Hematopoietic multipotent progenitor cell treated with erythropoietin and hydrocortisone succinate and interleukin-3 and kit ligand, for 17 days (in vitro differentiated cells): ENCODE data around the gene LRRC30.

Experiments used
- DNase-seq: peaks from one replicate; pipeline ENCODE4 v3.0.0-alpha.2; 2015; ENCODE audit warnings: low spot score

The LRRC30 gene

DNA sequence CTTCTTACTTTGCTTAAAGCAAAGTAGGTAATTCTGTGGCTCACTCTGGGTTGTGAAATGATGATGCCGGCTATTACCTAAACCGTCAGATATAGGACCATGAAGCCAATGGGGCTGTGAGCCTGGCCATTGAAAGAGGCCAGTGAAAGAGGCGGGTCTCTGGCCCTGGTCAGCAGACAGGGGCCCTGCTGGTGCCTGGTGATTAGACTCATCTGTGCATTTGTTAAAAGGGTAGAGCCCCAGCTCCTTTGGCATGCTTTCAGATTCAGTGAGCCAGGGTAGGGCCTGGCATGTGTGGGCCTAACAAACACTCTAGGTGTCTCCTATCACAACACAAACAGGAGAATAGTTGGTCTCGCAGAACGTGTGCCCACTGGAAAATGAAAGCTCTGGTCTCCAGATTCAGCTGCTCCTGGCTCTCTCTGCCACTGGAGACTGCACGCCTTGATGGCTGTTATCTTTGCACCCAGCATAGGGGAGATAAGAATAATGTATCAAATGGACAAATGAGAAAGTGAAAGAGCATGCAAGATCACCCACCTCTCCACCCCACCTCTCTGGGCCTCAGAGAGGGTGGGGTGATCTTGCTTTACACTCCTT is 6.9 kb downstream of the LRRC30 start:
- no peak for DNase-seq

DNA sequence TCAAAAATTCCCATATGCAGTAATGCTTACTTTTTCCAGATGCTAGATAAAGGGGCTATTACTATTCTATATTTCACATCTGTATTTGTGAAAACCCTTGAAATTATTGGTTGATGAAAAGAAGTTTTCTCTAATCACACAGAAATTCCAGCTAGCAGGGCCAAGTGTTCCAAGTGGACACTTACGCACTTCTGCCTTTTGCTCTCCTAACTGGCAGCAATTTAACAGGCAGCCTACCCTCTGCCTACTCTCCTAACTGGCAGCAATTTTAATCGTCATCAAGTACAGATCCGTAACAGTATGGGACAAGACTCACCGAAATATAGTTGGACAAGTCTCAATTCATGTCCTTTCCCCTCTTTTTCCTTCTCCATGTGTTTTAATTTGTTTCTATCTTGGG is 12.0 kb downstream of the LRRC30 start:
- no peak for DNase-seq

DNA sequence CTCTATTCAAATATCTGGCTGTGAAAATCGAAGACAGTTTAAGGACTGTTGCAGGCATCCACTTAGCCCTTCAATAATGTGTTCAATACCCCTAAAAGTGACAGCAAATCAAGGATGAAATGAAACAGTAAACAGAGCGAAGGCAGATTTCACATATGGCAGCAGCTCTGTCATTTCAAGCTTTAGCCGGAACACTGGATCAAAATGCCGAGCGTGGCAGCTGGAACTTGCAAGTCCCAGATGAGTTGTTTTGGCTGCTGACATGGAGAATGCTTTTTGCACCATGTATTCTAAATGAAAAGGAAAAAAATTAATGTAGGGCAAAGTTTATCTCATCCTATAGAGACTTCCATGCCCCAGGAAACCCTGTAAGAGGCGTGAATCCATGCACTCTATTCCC is 18.0 kb downstream of the LRRC30 start:
- no peak for DNase-seq

DNA sequence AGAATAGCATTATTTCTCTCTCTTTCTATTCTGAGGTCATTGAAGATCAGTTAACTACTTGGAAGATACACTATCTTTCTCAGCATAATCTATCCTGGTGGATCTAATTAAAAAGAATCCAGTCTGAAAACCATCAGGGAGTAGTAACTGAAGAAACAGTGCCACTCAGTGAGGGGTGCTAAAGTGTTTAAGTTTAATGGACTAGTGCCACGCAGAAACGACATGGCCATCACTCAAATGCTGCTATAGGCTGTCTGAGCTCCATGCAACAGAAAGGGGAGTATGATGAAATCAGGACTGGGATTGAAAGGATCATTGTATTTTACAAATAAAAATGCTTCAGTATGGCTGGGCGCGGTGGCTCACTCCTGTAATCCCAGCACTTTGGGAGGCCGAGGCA is 23.3 kb downstream of the LRRC30 start:
- no peak for DNase-seq

DNA sequence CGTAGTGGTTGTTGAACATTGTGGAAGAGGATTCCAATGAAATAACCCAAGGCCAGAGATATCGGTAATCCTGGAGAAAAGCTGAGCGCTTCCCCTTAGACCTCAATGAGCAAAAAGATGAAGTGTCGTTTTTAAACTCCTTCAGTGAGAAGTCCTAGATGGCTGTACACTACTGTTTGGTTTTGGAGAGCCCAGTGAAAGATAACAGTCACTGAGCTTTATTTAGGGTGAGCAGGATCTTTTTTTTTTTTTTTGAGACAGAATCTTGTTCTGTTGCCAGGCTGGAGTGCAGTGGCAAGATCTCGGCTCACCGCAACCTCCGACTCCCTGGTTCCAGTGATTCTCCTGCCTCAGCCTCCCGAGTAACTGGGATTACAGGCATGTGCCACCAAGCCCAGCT is 24.2 kb downstream of the LRRC30 start:
- no peak for DNase-seq

DNA sequence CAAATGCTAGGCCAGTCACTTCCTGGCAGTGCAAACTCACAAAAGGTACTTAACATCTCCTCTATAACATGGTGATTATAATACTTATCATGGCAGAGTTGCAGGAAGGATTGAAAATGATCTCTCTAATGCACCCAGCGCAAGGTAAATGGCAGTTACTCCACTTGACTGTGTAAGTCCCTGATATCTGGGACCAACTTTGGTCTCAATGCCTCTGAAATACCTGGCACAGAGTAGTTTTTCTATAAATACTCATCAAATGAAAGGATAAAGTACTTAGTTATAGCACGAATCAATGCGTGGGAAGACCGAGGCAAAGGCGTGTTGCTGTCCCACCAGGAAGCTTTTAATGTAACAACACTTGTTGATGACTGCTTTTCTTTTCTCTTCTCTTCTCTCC is 24.8 kb downstream of the LRRC30 start:
- no peak for DNase-seq

DNA sequence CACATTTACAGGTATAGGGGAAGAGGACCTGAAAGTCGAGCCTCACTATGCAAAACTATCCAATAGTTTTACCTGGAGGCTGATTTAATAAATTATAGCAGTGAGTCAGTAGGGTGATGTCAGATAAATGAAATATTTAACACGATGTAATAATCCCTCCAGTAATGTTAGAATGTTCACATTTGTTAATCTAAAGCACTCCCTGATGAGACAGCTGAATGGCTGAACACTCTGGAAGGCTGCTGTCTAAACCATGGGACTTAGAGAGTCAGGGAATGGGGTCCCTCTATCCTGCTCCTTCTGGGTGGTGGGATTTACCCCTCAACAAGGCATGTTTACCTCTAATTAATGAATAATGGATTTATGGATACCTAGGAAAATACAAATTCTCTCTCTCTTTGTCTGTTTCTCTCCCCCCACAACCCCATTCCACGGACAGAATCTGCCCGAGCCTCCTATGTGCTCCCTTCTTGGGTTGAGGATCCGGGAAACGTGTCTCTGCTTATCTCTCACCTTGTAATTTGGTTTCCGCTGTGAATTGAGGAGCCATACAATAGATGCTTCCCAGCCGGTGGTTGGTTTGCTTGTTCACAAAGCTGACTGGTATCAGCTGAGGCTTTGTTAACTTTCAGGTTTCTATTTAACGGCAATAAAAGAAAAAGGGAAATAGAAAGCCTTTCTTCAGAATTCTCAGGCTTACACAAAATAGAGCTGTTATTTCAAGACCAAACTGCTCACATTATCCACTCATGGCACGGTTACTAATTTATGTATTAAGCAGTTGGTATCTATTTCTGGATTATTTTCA is 25.9 kb downstream of the LRRC30 start:
- no peak for DNase-seq

DNA sequence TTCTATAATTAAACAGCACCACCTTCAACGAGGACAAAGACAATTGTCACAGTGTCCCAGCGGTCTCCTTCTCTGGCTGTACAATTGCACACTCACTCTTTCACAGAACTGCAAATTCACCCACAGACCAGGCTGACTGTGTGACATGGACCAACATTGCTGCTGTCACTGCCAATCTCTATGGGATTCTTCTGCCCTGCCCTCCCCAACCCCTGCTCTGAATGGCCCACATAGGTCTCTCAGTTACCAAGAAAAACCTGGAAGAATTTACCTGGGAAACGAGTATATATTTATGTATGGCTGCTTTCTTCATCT is 26.5 kb downstream of the LRRC30 start:
- DNase-seq: no peak

DNA sequence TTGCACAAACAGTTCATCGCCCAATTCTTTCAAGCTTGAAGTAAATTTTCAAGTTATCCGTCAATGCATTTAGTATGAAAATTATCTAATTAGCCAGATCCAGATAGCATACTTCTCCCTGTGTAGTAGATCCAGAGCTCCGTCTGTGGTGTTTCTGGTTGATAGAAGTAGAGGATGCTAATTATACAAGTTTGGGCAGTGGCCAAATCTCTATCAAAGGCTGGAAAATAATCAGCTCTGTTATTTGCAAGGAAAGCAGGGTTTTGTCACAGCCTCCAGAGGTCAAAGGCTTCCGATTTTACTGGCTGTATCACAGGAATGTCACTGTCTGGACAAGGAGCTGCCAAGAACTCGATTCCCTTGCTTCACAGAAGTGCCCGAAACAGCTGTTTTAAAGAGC is 28.6 kb downstream of the LRRC30 start:
- no peak for DNase-seq

DNA sequence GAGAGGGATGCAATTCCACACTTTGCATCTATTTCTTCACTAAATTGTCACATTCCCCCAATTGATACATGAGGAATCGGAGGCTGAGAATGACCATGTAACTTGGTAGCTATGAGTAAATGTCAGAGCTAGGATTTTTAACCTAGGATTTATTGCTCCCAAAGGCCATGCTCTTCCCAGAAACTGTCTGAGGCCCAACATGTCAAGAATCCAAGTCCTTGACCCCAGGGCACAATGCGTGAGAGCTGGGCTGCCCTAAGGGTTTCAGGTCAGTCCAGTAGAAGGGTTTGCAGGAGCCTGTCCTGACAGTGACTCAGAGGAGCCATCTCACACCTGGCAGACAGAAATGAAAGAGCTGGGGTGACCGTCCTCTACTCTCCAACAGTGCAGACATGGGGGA is 30.3 kb downstream of the LRRC30 start:
- no peak for DNase-seq

DNA sequence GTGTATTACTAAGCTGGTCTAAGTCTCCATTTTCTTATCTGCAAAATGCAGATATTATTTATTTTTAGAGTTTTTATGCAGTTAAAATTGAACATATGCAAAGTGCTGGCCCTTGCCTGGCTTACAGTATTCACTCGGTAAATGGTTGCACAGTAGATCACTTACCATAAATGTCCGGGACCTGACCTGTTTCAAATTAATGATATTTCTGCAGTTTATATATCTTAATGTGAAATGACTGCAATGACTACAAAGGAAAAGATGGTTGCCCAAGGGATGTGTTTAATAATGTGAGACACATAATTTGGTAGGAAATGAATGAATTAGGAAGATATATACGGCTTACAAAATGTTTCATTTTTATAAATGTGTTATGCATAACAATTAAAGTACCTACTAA is 37.1 kb downstream of the LRRC30 start:
- no peak for DNase-seq

DNA sequence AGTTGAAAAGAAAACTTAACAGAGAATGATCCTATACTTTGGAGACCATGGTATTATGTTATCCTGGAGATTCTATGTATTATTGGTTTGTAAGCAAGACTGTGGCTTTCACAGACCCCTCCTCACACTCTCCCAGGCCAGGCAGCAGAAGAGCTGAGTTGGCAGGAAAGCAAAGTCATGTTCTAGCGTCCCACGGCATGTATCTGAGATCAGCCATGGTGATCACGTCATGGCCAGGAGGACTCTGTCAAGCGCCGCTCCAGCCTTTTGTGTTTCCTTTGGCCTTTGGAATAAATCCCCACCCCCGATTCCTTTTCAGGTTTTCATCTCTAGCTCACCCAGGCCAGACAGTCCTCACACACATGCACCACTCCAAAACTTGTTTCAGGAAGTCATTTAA is 39.1 kb downstream of the LRRC30 start:
- DNase-seq: no peak

DNA sequence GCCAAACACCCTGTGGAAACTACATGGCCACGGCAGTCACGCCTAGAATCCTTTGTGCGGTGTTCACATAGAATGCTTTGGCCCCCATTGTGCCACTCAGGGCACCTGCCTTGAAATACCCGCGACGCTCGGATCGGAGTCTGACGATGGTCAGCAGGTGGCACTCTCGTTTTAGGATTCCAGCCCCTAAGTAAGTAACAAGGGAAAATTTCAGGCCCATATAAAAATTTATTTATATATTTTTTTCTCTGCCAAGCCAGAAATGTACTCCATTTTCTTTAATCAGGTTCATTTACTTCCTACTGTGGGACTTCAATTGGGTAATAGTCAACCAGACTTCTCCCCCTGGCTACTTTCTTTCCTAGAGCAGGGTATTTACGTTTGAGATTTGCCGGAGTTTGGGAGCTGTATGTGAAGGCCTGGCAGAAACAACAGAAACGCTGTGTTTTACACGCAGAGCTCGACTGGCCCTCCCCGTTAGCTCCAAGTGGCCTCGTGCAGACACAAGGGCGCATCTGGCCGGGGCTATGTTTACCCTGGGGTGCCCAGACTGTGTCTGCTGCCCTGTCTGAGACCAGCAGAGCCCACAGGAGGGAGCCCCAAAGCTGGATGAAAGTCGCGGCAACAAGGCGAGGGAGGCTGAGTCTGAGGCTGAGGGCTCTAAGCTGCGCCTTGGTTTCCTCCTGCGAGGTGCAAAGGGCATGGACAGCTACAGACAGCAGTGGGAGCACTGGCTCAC is 41.6 kb downstream of the LRRC30 start:
- no peak for DNase-seq

DNA sequence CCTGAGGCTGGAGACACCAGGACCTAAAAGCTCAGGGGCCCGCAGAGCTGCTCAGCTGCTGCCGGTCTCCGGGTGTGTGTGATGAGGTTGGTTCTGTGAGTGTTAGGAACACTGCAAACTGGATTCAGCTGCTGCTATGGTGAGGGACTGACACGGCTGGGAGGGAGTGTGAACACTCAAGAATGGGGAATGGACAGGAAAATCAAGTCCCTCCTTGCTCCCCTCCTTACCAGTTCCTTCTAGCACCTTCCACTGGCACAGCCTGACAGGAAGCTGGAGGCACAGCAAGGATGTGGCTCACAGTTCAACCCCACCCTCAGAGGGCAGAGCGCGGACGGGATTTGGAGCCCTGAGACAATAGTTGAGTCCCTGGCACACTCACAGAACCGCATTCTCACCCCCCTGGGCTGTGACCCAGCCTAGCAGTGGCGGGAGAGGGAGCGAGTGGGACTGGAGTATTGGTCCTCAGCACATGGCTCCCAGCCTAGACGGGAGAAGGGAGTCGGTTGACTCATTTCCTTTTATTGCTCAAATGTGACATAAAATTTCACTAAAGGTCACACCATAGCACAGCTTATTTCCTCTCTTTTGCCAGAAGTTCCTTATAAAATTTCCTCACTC is 42.5 kb downstream of the LRRC30 start:
- DNase-seq: no peak

DNA sequence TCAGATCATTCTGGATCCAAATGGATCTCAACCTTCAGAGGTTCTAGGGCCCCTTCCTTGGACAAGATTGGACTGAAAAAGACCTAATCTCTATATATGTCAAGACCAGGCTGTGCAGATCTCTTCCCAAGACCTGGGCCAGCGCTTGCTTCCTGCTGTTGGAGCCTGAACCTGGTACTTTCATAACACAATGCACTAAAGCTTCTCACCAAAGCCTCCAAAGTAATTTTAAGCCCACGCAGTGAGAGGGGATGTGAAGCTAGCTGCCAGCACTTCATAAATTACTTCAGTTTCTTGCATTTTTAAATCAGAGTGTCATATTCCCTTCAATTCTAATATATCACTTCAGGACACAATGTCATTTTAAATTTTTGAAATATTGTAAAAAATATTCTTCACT is 50.7 kb downstream of the LRRC30 start:
- DNase-seq: no peak
